M059J (cell line): ENCODE data around the gene PCDH15. TPM values are rescaled to one million over a fixed set of nuclear protein-coding genes. Genes with fewer than 3 reads are reported as not detected.
"Not testable (repeated sequence)": the region's sequence is repeated elsewhere in the genome, so short reads cannot be mapped to it uniquely, and the experiment has no call there.

Source experiments
- DNase-seq: peaks from one replicate; pipeline ENCODE4 v3.0.0-alpha.2; 2012; ENCODE audit warnings: low read depth
- total RNA-seq: library from RNA; depleted of rRNA; stranded (reverse); fragments of >200 nt; shearing (Covaris generic); gene quantifications from 2 replicates; pipeline ENCODE4 v1.2.3, GENCODE V29; 2014

PCDH15 gene
- total RNA-seq, 1 experiment from 2014 or later: not detected

GRCh38 chr10:53983431-53983830, 817.6 kb downstream of the PCDH15 start:
- DNase-seq: no peak

- no peak for DNase-seq
Observed at GRCh38 chr10:53980210-53980609, 820.8 kb downstream of the PCDH15 start.

- DNase-seq: no peak
Observed at GRCh38 chr10:53978301-53978700, 822.7 kb downstream of the PCDH15 start.

GRCh38 chr10:53977267-53977666, 823.8 kb downstream of the PCDH15 start:
- no peak for DNase-seq

- DNase-seq: no peak
Observed at GRCh38 chr10:53957401-53957800, 843.6 kb downstream of the PCDH15 start.

GRCh38 chr10:53955091-53955490, 845.9 kb downstream of the PCDH15 start:
- no peak for DNase-seq

GRCh38 chr10:53952698-53953630, 848.1 kb downstream of the PCDH15 start:
- DNase-seq: no peak

GRCh38 chr10:53939654-53940053, 861.4 kb downstream of the PCDH15 start:
- DNase-seq: no peak

GRCh38 chr10:53930648-53931047, 870.4 kb downstream of the PCDH15 start:
- no peak for DNase-seq

- not testable (repeated sequence) for DNase-seq
Observed at GRCh38 chr10:53924051-53924700, 876.9 kb downstream of the PCDH15 start.

- DNase-seq: no peak
Observed at GRCh38 chr10:53918755-53919154, 882.3 kb downstream of the PCDH15 start.

- no peak for DNase-seq
Observed at GRCh38 chr10:53909791-53910190, 891.2 kb downstream of the PCDH15 start.

- DNase-seq: no peak
Observed at GRCh38 chr10:53904506-53905241, 896.4 kb downstream of the PCDH15 start.

GRCh38 chr10:53903756-53904155, 897.3 kb downstream of the PCDH15 start:
- no peak for DNase-seq

GRCh38 chr10:53899463-53900160, 901.4 kb downstream of the PCDH15 start:
- no peak for DNase-seq

GRCh38 chr10:53898532-53898931, 902.5 kb downstream of the PCDH15 start:
- DNase-seq: no peak

GRCh38 chr10:53894145-53894544, 906.9 kb downstream of the PCDH15 start:
- DNase-seq: no peak

GRCh38 chr10:53893061-53893460, 908.0 kb downstream of the PCDH15 start:
- DNase-seq: no peak

- DNase-seq: no peak
Observed at GRCh38 chr10:53886325-53887300, 914.4 kb downstream of the PCDH15 start.

GRCh38 chr10:53864846-53865245, 936.2 kb downstream of the PCDH15 start:
- DNase-seq: no peak
